SK-N-SH (cell line): ENCODE results near the gene ANO2. TPM values are rescaled to one million over a fixed set of nuclear protein-coding genes. Genes with fewer than 3 reads are reported as not detected.

ENCODE experiments used
- CTCF ChIA-PET: fragments of 300-600, 350-600 bp; formaldehyde crosslinking; extraction: SDS; loops from one replicate; lab custom pipeline; 2021; lab: Yijun Ruan, JAX
- POLR2A ChIA-PET: fragments of 350-600 bp; sonication (Branson Sonifier 250); formaldehyde crosslinking; extraction: SDS; loops from one replicate; lab custom pipeline; 2020; ENCODE audit warnings: antibody characterized with exemption, inconsistent platforms; lab: Yijun Ruan, JAX
- DNase-seq: peaks from one replicate; pipeline ENCODE4 v3.0.0; 2012
- H2AFZ ChIP-seq: fragments of 200-600 bp; sonication (generic); 2 replicates; pipeline ENCODE4 v1.8.1; 2016; ENCODE audit warnings: antibody characterized with exemption, mild to moderate bottlenecking, low read depth
- H3F3A ChIP-seq: fragments of 200-600 bp; sonication (generic); replicated peaks from 2 replicates; pipeline ENCODE3; 2016; ENCODE audit warnings: antibody characterized with exemption, mild to moderate bottlenecking; ENCODE audit not compliant: insufficient read depth
- H3K27ac ChIP-seq, 2 experiments: fragments of 200-500 bp in 1 of 2; fragments of 200-600 bp in 1 of 2; sonication (Bioruptor generic) in 1 of 2; sonication (generic), shearing (Covaris generic) in 1 of 2; 2 replicates each; pipeline versions ENCODE4 v1.5.1 to v1.6.1; 2014 to 2016; ENCODE audit warnings: low read depth in 2 of 2, inconsistent platforms in 1 of 2, low read length in 1 of 2, mild to moderate bottlenecking in 1 of 2, mixed read lengths in 1 of 2
- H3K27me3 ChIP-seq: fragments of 200-600 bp; sonication (generic), shearing (Covaris generic); 2 replicates; pipeline ENCODE4 v1.6.1; 2016; ENCODE audit warnings: mixed run types; ENCODE audit not compliant: insufficient read depth
- H3K36me3 ChIP-seq, 2 experiments: fragments of 200-500 bp in 1 of 2; fragments of 200-600 bp in 1 of 2; sonication (Bioruptor generic) in 1 of 2; sonication (generic) in 1 of 2; replicated peaks in 1 of 2; 2 replicates each; pipeline versions ENCODE3 to v1.5.1; 2014 to 2016; ENCODE audit warnings: low read length in 1 of 2, mild to moderate bottlenecking in 1 of 2; ENCODE audit not compliant: insufficient read depth in 2 of 2, control insufficient read depth in 1 of 2
- H3K4me1 ChIP-seq, 2 experiments: fragments of 200-500 bp in 1 of 2; fragments of 200-600 bp in 1 of 2; sonication (Bioruptor generic) in 1 of 2; sonication (generic), shearing (Covaris generic) in 1 of 2; 2 replicates each; pipeline versions ENCODE4 v1.5.1 to v1.6.1; 2014 to 2016; ENCODE audit warnings: low read depth in 1 of 2, low read length in 1 of 2, mixed run types in 1 of 2; ENCODE audit not compliant: insufficient read depth in 2 of 2, control insufficient read depth in 1 of 2
- H3K4me2 ChIP-seq: fragments of 200-600 bp; sonication (generic), shearing (Covaris generic); 2 replicates; pipeline ENCODE4 v1.6.1; 2017; ENCODE audit warnings: mixed run types
- H3K4me3 ChIP-seq, 2 experiments: fragments of 200-500 bp in 1 of 2; fragments of 200-600 bp in 1 of 2; sonication (Bioruptor generic) in 1 of 2; sonication (generic), shearing (Covaris generic) in 1 of 2; 2 replicates each; pipeline versions ENCODE4 v1.5.1 to v1.8.1; 2014 to 2016; ENCODE audit warnings: low read depth in 2 of 2, inconsistent platforms in 1 of 2, low read length in 1 of 2, mild to moderate bottlenecking in 1 of 2, mixed read lengths in 1 of 2, moderate library complexity in 1 of 2
- H3K79me2 ChIP-seq: fragments of 200-600 bp; sonication (generic); 2 replicates; pipeline ENCODE4 v1.8.1; 2017; ENCODE audit warnings: mild to moderate bottlenecking; ENCODE audit not compliant: insufficient read depth
- H3K9ac ChIP-seq: fragments of 200-600 bp; sonication (generic); 2 replicates; pipeline ENCODE4 v1.6.1; 2017; ENCODE audit warnings: mixed run types
- H3K9me2 ChIP-seq: fragments of 200-600 bp; sonication (generic); 2 replicates; pipeline ENCODE4 v1.6.1; 2017; ENCODE audit warnings: mixed run types
- H3K9me3 ChIP-seq: fragments of 200-600 bp; sonication (generic); 2 replicates; pipeline ENCODE4 v1.6.1; 2017; ENCODE audit warnings: mixed run types, mild to moderate bottlenecking, moderate library complexity
- H4K20me1 ChIP-seq: fragments of 200-600 bp; sonication (generic); 2 replicates; pipeline ENCODE4 v1.6.1; 2017; ENCODE audit warnings: mild to moderate bottlenecking, mixed run types; ENCODE audit not compliant: insufficient read depth
- EP300 ChIP-seq, 2 experiments: IDR thresholded peaks; 2 replicates each; pipeline versions ENCODE4 v1.4.0 to v1.6.1; 2012; ENCODE audit warnings: borderline replicate concordance in 1 of 2, low read depth in 1 of 2, low read length in 1 of 2
- FOSL2 ChIP-seq: IDR thresholded peaks from 2 replicates; pipeline ENCODE4 v1.4.0; 2012; ENCODE audit warnings: low read depth, mild to moderate bottlenecking, moderate library complexity, borderline replicate concordance
- FOXJ3 ChIP-seq: sonication (generic); formaldehyde crosslinking; IDR thresholded peaks from 2 replicates; pipeline ENCODE4 v1.5.1; 2020; ENCODE audit warnings: mild to moderate bottlenecking, missing genetic modification reagents
- FOXM1 ChIP-seq: IDR thresholded peaks from 2 replicates; pipeline ENCODE4 v1.4.0; 2012; ENCODE audit warnings: low read depth, mild to moderate bottlenecking
- GABPA ChIP-seq: IDR thresholded peaks from 2 replicates; pipeline ENCODE4 v1.4.0; 2012; ENCODE audit warnings: low read depth, mild to moderate bottlenecking
- GATA2 ChIP-seq: sonication (generic); formaldehyde crosslinking; IDR thresholded peaks from 2 replicates; pipeline ENCODE4 v1.5.0; 2020; ENCODE audit warnings: mild to moderate bottlenecking, missing genetic modification reagents
- JUND ChIP-seq: IDR thresholded peaks from 2 replicates; pipeline ENCODE4 v1.4.0; 2012
- MAX ChIP-seq: IDR thresholded peaks from 2 replicates; pipeline ENCODE4 v1.4.0; 2012; ENCODE audit warnings: low read depth
- MEF2A ChIP-seq: IDR thresholded peaks from 2 replicates; pipeline ENCODE4 v1.4.0; 2012; ENCODE audit warnings: low read depth, borderline replicate concordance
- MXI1 ChIP-seq: IDR thresholded peaks from 2 replicates; pipeline ENCODE4 v1.6.1; 2012; ENCODE audit warnings: mild to moderate bottlenecking, low read depth, low read length, improper control_type of control experiment
- RXRA ChIP-seq: IDR thresholded peaks from 2 replicates; pipeline ENCODE4 v1.4.0; 2012; ENCODE audit warnings: low read depth, mild to moderate bottlenecking, borderline replicate concordance
- SIN3A ChIP-seq: IDR thresholded peaks from 2 replicates; pipeline ENCODE4 v1.6.1; 2012; ENCODE audit warnings: low read depth, mild to moderate bottlenecking, low read length, moderate library complexity, borderline replicate concordance
- SMC3 ChIP-seq: IDR thresholded peaks from 2 replicates; pipeline ENCODE4 v1.6.1; 2012; ENCODE audit warnings: low read depth, low read length, improper control_type of control experiment
- TCF12 ChIP-seq: IDR thresholded peaks from 2 replicates; pipeline ENCODE4 v1.4.0; 2012
- USF2 ChIP-seq: fragments of 150-350 bp; IDR thresholded peaks from 2 replicates; pipeline ENCODE4 v1.6.1; 2017; ENCODE audit warnings: antibody characterized with exemption, low read length, low read depth, borderline replicate concordance
- YY1 ChIP-seq: IDR thresholded peaks from 2 replicates; pipeline ENCODE4 v1.4.0; 2012; ENCODE audit warnings: low read depth, mild to moderate bottlenecking
- ZBTB33 ChIP-seq: IDR thresholded peaks from 2 replicates; pipeline ENCODE4 v1.4.0; 2012; ENCODE audit warnings: low read depth, borderline replicate concordance
- WGBS: methylation state at CpG from one replicate; pipeline ENCODE4 v1.1.6; 2017; ENCODE audit warnings: low lambda C conversion rate; 5-methylcytosine and 5-hydroxymethylcytosine counted together
- polyA plus RNA-seq, 3 experiments: library from polyadenylated mRNA; depleted of rRNA; stranded (reverse); fragments of >200 nt; gene quantifications; 2 replicates each; pipeline ENCODE4 v1.2.3, GENCODE V29; 2012
- TF ChIP-seq, protein P1 (sequence below): IDR thresholded peaks from 2 replicates; pipeline ENCODE4 v1.4.0; 2012; ENCODE audit warnings: low read depth, borderline replicate concordance

The ANO2 gene
- polyA plus RNA-seq, 1 of the 3 experiments (the other 2 are of a cell fraction) = not detected

DNA sequence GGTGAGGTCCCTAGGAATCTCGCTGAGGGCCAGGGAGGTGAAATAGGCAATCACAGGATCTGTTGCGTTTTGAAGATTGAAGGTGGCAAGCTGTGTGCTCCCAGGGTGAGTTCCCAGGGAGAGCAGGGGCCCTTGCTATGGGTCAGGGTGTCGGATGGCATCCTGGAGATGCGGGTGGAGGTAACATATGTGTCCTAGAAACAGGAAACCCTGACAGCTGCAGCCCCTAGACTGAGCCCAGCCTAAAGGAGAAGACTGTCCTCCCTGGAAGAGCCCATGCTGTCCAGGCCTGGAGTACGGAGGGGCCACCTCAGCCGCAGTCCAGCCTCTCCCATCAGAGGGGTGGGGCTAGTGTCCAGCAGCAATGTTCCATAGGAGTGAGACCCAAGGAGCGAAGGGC, 318.9 kb downstream of the ANO2 start:
- H3K9ac ChIP-seq = no peak overlapping the region
- H3F3A ChIP-seq = no peaks in the 10 kb centered on the region
- 6% methylated on average over 7 of the region's 7 CpGs for WGBS

GRCh38 chr12:5624486-5625272, 320.4 kb downstream of the ANO2 start:
- no peaks in the 10 kb centered on the region for H3K79me2 ChIP-seq
- WGBS = 6% methylated on average over 13 of the region's 13 CpGs
- H3K36me3 ChIP-seq = no peaks in the 10 kb centered on the region
- no peaks in the 10 kb centered on the region for H4K20me1 ChIP-seq
- H3K9me2 ChIP-seq = no peaks in the 10 kb centered on the region
- H3K9ac ChIP-seq = no peak overlapping the region
- no peak overlapping the region for H3K27ac ChIP-seq
- H3K9me3 ChIP-seq = no peaks in the 10 kb centered on the region
- H3K27me3 ChIP-seq = peaks cover 80% of the 10 kb centered on the region
- H3K4me1 ChIP-seq = no peaks in the 10 kb centered on the region
- no peak overlapping the region for H2AFZ ChIP-seq
- DNase-seq = no peak
- ChIA-PET CTCF (no interaction called here), POLR2A (no interaction called here)
- H3F3A ChIP-seq = no peaks in the 10 kb centered on the region
- H3K4me2 ChIP-seq = no peak overlapping the region
- no peak overlapping the region for H3K4me3 ChIP-seq
- TF ChIP-seq FOXM1 = no peak
- no peak for TF ChIP-seq YY1
- TF ChIP-seq RXRA = no peak
- TF ChIP-seq FOXJ3 (CRISPR knock-in tag) = no peak
- TF ChIP-seq, protein P1, sequence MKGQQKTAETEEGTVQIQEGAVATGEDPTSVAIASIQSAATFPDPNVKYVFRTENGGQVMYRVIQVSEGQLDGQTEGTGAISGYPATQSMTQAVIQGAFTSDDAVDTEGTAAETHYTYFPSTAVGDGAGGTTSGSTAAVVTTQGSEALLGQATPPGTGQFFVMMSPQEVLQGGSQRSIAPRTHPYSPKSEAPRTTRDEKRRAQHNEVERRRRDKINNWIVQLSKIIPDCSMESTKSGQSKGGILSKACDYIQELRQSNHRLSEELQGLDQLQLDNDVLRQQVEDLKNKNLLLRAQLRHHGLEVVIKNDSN = no peak
- TF ChIP-seq FOSL2 = no peak
- no peak for TF ChIP-seq GABPA
- TF ChIP-seq ZBTB33 = no peak
- TF ChIP-seq JUND = no peak
- no peak for TF ChIP-seq SIN3A

More for the DNA sequence above, 318.9 kb downstream of the ANO2 start:
- H4K20me1 ChIP-seq = no peaks in the 10 kb centered on the region
- no peaks in the 10 kb centered on the region for H3K9me3 ChIP-seq
- H2AFZ ChIP-seq = no peak overlapping the region
- H3K79me2 ChIP-seq = no peaks in the 10 kb centered on the region
- no peaks in the 10 kb centered on the region for H3K9me2 ChIP-seq
- peaks cover 92% of the 10 kb centered on the region for H3K27me3 ChIP-seq
- CTCF ChIA-PET = no interaction called here
- POLR2A ChIA-PET = no interaction called here
- H3K4me2 ChIP-seq = no peak overlapping the region
- no peak for TF ChIP-seq FOSL2
- no peak for TF ChIP-seq EP300 (IDR thresholded peaks at IDR 0.05; ENCODE audit: borderline replicate concordance in 1 of 2, low read depth in 1 of 2, low read length in 1 of 2)
- TF ChIP-seq GABPA = no peak
- TF ChIP-seq ZBTB33 = no peak
- TF ChIP-seq MXI1 = no peak
- TF ChIP-seq MAX = no peak
- TF ChIP-seq GATA2 (CRISPR knock-in tag) = no peak
- no peak for TF ChIP-seq FOXJ3 (CRISPR knock-in tag)
- no peak for TF ChIP-seq SMC3
- TF ChIP-seq MEF2A = no peak
- no peak for TF ChIP-seq RXRA
- no peak for TF ChIP-seq SIN3A
- no peak for TF ChIP-seq USF2
- no peak for TF ChIP-seq TCF12
- H3K4me3 ChIP-seq = no peak overlapping the region
- DNase-seq = no peak
- no peak overlapping the region for H3K27ac ChIP-seq
- H3K36me3 ChIP-seq = no peaks in the 10 kb centered on the region
- no peaks in the 10 kb centered on the region for H3K4me1 ChIP-seq
